Endometrial microvascular endothelial cells (primary cell): ENCODE measurements around the gene PER2. TPM values are rescaled to one million over a fixed set of nuclear protein-coding genes. Genes with fewer than 3 reads are reported as not detected.

ENCODE experiments used
- in situ Hi-C: cut with HindIII; loops from 2 replicates; pipeline ENCODE4 v1.10.0; 2017; ENCODE audit warnings: low sequenced_read_pairs, low pct_unique_long_range_greater_than_20kb; ENCODE audit errors: inconsistent ontology term
- total RNA-seq: library from RNA; depleted of rRNA; stranded (reverse); fragments of >200 nt; gene quantifications from one replicate; pipeline ENCODE4 v1.2.3, GENCODE V29; 2015; ENCODE audit errors: inconsistent ontology term

Gene PER2
- total RNA-seq, 1 donor from 2014 or later = 1.4 TPM

- in situ Hi-C loops = no loop called here
These were observed 32.3 kb downstream of the PER2 start for GRCh38 chr2:238256111-238256510.

GRCh38 chr2:238255636-238256035 lies 32.8 kb downstream of the PER2 start:
- in situ Hi-C loops = no loop called here

- in situ Hi-C loops = no loop called here
These were observed 33.3 kb downstream of the PER2 start for GRCh38 chr2:238255151-238255551.

DNA sequence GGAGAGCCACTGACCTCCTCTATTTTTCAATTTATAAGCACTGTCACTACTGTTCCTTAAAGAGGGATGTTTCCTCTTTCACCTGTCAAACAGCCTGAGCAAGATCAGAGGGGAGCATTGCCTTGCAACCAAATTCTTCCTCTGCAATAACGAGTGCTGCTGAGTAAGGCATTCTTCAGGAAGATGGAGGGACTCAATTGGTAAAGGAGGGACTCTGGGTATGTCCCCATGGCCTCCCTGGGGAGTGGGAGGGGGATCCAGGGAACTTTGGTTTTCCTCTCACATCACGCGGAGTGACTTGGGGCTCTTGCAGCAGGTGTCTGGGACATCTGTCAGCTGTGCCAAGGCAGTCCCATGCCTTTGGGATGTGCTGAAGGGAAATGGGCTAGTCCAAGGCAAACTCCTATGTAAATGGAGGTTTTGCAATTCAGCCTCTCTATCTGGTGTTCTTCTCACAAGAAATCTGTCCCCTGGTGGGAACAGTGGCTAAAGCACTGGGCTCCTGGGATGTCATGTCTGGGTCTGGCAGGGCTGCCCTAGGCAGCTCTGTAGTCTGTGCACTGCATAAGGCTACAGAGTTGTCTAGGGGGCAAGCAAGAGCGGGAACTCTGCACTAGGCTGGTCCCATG lies 34.2 kb downstream of the PER2 start:
- in situ Hi-C loops = no loop called here

DNA sequence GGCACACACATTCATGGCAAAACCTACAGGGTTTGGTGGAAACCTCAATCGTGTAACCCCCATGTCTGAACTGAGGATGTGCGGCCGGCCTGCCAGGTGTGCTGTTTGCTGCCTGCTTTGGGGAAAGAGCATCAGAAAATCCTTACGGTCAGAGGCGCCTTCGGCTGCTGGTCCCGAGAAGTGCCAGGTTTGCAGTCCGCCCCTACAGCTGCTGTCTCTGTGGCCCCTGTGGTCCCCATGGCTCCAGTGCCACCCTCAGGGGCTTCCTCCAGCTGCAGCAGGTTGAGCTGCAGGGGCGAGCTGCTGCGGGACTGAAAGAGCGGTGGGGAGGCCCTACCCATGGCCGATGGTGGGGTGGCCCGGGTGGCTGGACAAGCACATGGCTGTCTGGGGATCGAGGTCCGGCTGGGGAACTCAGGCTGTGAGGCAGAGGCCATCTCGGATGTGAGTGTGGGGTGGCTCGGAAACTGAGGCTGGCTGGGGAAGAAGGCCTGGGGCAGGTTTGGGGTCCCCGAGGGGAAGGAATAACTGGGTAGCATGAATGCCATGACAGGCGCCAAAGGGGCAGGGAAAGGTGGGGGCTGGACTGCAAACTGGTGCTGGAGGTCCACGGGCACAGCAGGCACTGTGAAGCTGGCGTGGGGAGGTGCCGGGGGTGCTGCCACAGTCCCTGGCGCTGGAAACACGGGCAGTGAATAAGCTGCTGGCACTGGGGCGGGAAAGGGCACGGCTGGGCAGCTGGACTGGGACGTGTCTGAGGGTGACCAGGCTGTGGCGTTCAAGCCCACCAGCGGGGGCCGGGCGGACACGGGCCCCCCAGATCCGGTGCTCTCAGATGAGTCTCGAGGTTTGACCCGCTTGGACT lies 35.4 kb downstream of the PER2 start:
- in situ Hi-C loops = no loop called here

DNA sequence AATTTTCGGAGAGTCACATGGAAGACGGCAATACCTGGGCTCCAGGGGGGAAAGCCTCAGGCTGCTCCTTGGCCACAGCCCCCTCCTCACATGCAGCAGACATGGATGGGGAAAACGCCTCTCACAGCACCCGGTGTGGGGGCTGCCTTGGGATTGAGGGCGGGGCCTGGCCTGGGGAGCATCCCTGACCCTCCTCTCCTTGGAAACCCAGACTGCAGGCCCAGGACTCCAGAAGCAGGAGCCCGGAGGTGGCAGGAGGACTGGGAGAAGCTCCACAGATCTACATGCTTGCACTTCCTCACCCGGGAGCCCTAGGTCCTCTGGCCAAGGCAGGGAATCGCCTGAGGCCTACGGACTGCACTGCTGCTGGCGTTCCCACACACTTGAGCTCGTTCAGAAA lies 36.4 kb downstream of the PER2 start:
- in situ Hi-C loops = no loop called here

GRCh38 chr2:238251331-238251730 lies 37.1 kb downstream of the PER2 start:
- in situ Hi-C loops = no loop called here

DNA sequence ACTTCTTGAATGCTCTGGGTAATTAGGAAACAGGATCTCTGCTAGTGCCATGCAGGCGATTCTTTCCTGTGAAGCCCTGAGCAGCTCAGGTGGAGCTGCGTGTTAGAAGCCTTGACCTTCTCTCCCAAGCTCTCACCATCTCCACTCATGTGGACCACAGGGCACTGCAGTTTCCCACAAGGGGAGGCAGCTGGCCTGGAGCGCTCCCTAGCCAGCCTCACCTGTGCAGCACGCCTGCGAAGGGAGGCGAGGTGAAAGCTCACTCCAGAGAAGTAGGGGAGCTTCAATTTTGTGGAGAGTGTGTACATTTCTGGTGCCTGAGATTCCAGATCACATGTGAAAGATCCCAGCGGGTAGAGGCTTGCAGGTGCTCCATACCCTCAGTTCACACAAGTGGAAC lies 37.5 kb downstream of the PER2 start:
- in situ Hi-C loops = no loop called here

GRCh38 chr2:238247841-238248453 lies 40.5 kb downstream of the PER2 start:
- in situ Hi-C loops = no loop called here

- in situ Hi-C loops = no loop called here
These were observed 41.2 kb downstream of the PER2 start for GRCh38 chr2:238247002-238247822.

GRCh38 chr2:238244151-238244550 lies 44.3 kb downstream of the PER2 start:
- in situ Hi-C loops = no loop called here

- in situ Hi-C loops = no loop called here
These were observed 44.8 kb downstream of the PER2 start for GRCh38 chr2:238243496-238244076.

GRCh38 chr2:238242731-238243495 lies 45.5 kb downstream of the PER2 start:
- in situ Hi-C loops = no loop called here

GRCh38 chr2:238241970-238242369 lies 46.4 kb downstream of the PER2 start:
- in situ Hi-C loops = no loop called here

DNA sequence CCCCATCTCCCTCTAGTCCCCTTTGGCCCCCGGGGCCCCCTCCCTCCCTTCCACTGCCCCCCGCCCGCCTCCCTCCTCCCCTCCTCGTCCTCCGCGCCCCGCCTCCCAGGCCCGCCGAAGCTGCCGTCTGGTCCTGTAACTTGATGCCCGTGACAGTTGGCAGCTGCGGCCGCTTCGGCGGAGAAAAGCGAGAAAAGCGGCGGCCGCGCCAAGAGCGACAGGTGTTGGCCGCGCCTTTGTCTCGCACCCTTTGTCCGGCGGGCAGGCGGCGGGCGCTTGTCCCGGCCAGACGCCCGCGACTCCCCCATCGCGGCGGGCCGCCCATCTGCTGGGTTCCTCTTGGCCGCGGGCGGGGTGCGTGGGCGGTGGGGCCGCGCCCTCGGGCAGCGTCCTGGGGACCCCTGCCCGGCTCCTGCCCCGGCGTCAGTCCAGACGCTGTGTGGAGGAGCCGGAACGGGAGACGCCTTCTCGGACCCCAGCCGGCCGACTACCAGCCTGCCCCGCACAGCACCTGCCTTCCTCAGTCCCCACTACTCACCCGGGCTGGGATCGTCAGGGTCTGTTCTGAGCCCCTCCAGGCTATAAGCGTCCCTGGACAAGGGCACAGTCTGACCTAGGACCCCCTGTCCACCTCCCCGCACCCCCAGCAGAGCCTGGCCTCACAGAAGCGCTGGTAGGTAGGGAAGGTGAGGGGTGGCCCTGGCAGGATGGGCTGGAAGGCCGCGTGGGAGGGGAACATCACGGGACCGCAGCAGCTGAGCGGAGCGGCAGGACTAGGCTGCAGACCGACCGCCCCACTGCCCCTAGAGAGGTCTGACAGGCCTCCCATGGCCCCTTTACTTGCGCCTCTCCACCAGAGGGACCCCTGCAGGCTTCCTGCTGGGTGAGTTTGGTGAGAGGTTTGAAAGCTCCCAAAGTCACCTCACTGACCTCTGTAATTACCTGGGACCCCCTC lies 47.4 kb downstream of the PER2 start:
- in situ Hi-C loops = no loop called here

DNA sequence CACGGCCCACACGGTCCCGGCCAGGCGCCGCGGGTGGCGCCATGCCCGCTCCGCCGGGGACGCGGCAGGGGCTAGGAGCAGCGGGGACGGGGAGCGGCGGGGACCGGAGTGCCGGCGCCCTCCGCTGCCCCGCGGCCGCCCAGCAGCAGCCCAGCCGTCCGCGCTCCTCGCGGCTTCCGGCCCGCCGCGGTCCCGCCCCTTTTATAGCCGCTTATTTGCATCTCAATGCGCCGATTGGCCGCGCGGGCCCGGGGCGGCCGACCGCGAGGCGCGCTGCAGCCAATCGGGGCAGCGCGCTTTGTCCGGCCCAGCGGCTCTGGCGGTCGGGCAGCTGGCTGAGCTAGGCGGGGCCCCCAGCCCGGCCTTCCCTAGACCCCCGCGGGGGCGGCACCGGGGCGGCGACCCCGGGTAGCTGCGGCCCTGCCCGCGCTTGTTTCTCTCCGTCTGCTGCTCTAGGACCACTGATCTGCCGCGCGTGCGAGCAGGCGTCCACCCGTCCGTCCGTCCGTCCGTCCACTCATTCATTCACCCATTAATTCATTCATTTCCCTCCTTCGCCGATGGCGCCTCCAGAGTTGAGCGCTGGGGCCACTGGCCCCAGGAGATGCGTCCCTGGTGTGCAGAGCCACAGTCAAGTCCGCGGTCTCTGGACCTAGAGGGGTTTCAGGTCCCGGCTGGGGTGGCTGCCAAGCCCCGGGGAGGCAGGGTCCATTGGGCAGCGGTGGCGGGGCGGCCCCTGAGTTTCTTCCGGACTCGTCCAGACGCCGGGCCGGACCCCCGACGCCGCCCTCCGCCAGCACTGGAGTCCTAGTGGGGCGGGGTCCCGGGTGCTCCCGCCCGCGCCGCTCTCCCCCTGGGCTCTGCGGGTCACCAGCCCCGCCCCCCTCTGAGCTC lies 48.3 kb downstream of the PER2 start, which contains the start of gene HES6:
TSS of gene HES6 (minus strand) at position 176 of the 894 bp plus-strand sequence. CDS start at position 43, 133 bp downstream.
- in situ Hi-C loops = no loop called here
